22Rv1 (cell line): Measurements from ENCODE around the gene TBC1D2.

Source experiments
- H3K27ac ChIP-seq: fragments of 450-650 bp; 2 replicates; pipeline ENCODE4 v1.5.1; 2017
- CTCF ChIP-seq: fragments of 450-650 bp; IDR thresholded peaks from 2 replicates; pipeline ENCODE4 v1.5.1; 2017; ENCODE audit warnings: mild to moderate bottlenecking
- ZFX ChIP-seq: fragments of 450-650 bp; IDR thresholded peaks from 2 replicates; pipeline ENCODE4 v1.6.1; 2017; ENCODE audit warnings: antibody characterized with exemption, borderline replicate concordance

TBC1D2 gene

GRCh38 chr9:98234245-98234825, 21.1 kb downstream of the TBC1D2 start:
- no peak overlapping the region for H3K27ac ChIP-seq
- no peak for TF ChIP-seq ZFX
- no peak for TF ChIP-seq CTCF

GRCh38 chr9:98232926-98233325, 22.5 kb downstream of the TBC1D2 start:
- no peak for TF ChIP-seq ZFX
- no peak for TF ChIP-seq CTCF
- H3K27ac ChIP-seq, result no peak overlapping the region

- TF ChIP-seq CTCF, result no peak
- no peak overlapping the region for H3K27ac ChIP-seq
Measured at GRCh38 chr9:98231770-98232478, 23.5 kb downstream of the TBC1D2 start.

GRCh38 chr9:98230789-98231188, 24.7 kb downstream of the TBC1D2 start:
- peak overlapping the region; percentile 22; the same call in 1 of the 2 replicates for H3K27ac ChIP-seq
- no peak for TF ChIP-seq ZFX
- TF ChIP-seq CTCF, result no peak

- TF ChIP-seq CTCF (no peak), ZFX (no peak)
- H3K27ac ChIP-seq, result peak overlapping the region; percentile 22; the same call in 1 of the 2 replicates
Measured at GRCh38 chr9:98230304-98230703, 25.1 kb downstream of the TBC1D2 start.

- no peak for TF ChIP-seq CTCF
- TF ChIP-seq ZFX, result no peak
Measured at GRCh38 chr9:98229620-98230019, 25.8 kb downstream of the TBC1D2 start.

GRCh38 chr9:98229090-98229395, 26.4 kb downstream of the TBC1D2 start:
- H3K27ac ChIP-seq, result no peak overlapping the region
- no peak for TF ChIP-seq CTCF
- no peak for TF ChIP-seq ZFX

More at GRCh38 chr9:98229620-98230019, 25.8 kb downstream of the TBC1D2 start:
- H3K27ac ChIP-seq, result no peak overlapping the region
